CD4-positive, CD25-positive, alpha-beta regulatory T cell (primary cell): Measurements from ENCODE around the gene OPCML. TPM values are rescaled to one million over a fixed set of nuclear protein-coding genes. Genes with fewer than 3 reads are reported as not detected.

Experiments used
- ATAC-seq, 2 donors: fragments of 150-1000 bp; cut with Tn5 transposase; one replicate each; pipeline ENCODE4 v1.10.0; 2021; ENCODE audit warnings: low read depth in 2 of 2, moderate number of reproducible peaks in 2 of 2, moderate library complexity in 1 of 2
- DNase-seq, 3 donors: peaks; one replicate each; pipeline versions ENCODE4 v3.0.0 to v3.0.0-alpha.2; 2012 to 2022; ENCODE audit warnings: mixed read lengths in 1 of 3
- H3K27ac ChIP-seq: one replicate; pipeline ENCODE4 v1.7.0; 2013; ENCODE audit warnings: mild to moderate bottlenecking, low read length; ENCODE audit not compliant: insufficient read depth, poor library complexity, severe bottlenecking
- H3K27me3 ChIP-seq: one replicate; pipeline ENCODE4 v1.7.0; 2013; ENCODE audit warnings: low read length; ENCODE audit not compliant: control insufficient read depth, insufficient read depth
- H3K36me3 ChIP-seq: one replicate; pipeline ENCODE4 v1.7.0; 2013; ENCODE audit warnings: mild to moderate bottlenecking, low read length, moderate library complexity; ENCODE audit not compliant: control insufficient read depth, insufficient read depth
- H3K4me1 ChIP-seq: 2 replicates; pipeline ENCODE4 v1.7.0; 2013; ENCODE audit warnings: mild to moderate bottlenecking, low read length; ENCODE audit not compliant: insufficient read depth, control insufficient read depth, poor library complexity, severe bottlenecking
- H3K4me3 ChIP-seq: one replicate; pipeline ENCODE4 v1.7.0; 2013; ENCODE audit warnings: low read depth, mild to moderate bottlenecking, low read length, moderate library complexity
- H3K9me3 ChIP-seq, 2 experiments: 1 replicate in 1 of 2; 2 replicates in 1 of 2; pipeline ENCODE4 v1.7.0; 2013; ENCODE audit warnings: low read length in 2 of 2, mild to moderate bottlenecking in 1 of 2, moderate library complexity in 1 of 2; ENCODE audit not compliant: control insufficient read depth in 2 of 2
- H3K27ac Mint-ChIP-seq, 3 donors: one replicate each; pipeline ENCODE4 v1.8.0; 2020 to 2022; ENCODE audit warnings: mild to moderate bottlenecking in 3 of 3, mixed read lengths in 3 of 3, moderate library complexity in 2 of 3
- H3K27me3 Mint-ChIP-seq: one replicate; pipeline ENCODE4 v1.8.0; 2022; ENCODE audit warnings: mild to moderate bottlenecking, mixed read lengths
- H3K36me3 Mint-ChIP-seq: one replicate; pipeline ENCODE4 v1.8.0; 2020; ENCODE audit warnings: mixed read lengths
- H3K4me1 Mint-ChIP-seq, 4 donors: one replicate each; pipeline ENCODE4 v1.8.0; 2020 to 2022; ENCODE audit warnings: mixed read lengths in 4 of 4, mild to moderate bottlenecking in 1 of 4
- H3K4me3 Mint-ChIP-seq, 4 donors: one replicate each; pipeline ENCODE4 v1.8.0; 2020 to 2022; ENCODE audit warnings: mild to moderate bottlenecking in 4 of 4, mixed read lengths in 4 of 4, moderate library complexity in 3 of 4
- H3K9me3 Mint-ChIP-seq, 7 donors: one replicate each; pipeline ENCODE4 v1.8.0; 2020 to 2022; ENCODE audit warnings: mixed read lengths in 7 of 7, mild to moderate bottlenecking in 3 of 7, moderate library complexity in 2 of 7
- polyA plus RNA-seq, 4 donors: library from polyadenylated mRNA; unstranded; fragments of 300-500 nt; fragmentation: Illumina TruSeq; gene quantifications; one replicate each; pipeline ENCODE4 v1.2.3, GENCODE V29; 2021
- total RNA-seq: library from RNA; stranded (reverse); gene quantifications from one replicate; pipeline ENCODE4 v1.2.3, GENCODE V29; 2022

The OPCML gene
- total and polyA plus RNA-seq, 5 donors from 2014 or later: not detected

- no peak for DNase-seq
- Histone ChIP-seq H3K4me1 (no peaks in the 10 kb centered on the region), H3K4me3 (no peak overlapping the region), H3K36me3 (no peaks in the 10 kb centered on the region), H3K27ac (no peak overlapping the region), H3K9me3 (no peaks in the 10 kb centered on the region), H3K27me3 (no peaks in the 10 kb centered on the region)
- Mint-ChIP-seq H3K4me3 (no peak overlapping the region), H3K27me3 (peaks cover 4% of the 10 kb centered on the region), H3K27ac (no peak overlapping the region), H3K9me3 (peaks cover 0 to 5% (median 0%) of the 10 kb centered on the region in 7 donors), H3K36me3 (no peaks in the 10 kb centered on the region), H3K4me1 (no peaks in the 10 kb centered on the region)
- no peak for ATAC-seq
Measured at GRCh38 chr11:132933703-132934102, 598.6 kb downstream of the OPCML start.

GRCh38 chr11:132925825-132926469 is 606.4 kb downstream of the OPCML start:
- no peak overlapping the region for H3K27ac Mint-ChIP-seq

GRCh38 chr11:132921597-132921996 is 610.7 kb downstream of the OPCML start:
- no peaks in the 10 kb centered on the region for H3K4me1 ChIP-seq
- no peak overlapping the region for H3K4me3 ChIP-seq
- DNase-seq: no peak
- H3K27ac ChIP-seq: no peak overlapping the region
- H3K27me3 ChIP-seq: no peaks in the 10 kb centered on the region
- no peaks in the 10 kb centered on the region for H3K4me1 Mint-ChIP-seq
- H3K36me3 Mint-ChIP-seq: no peaks in the 10 kb centered on the region
- no peak overlapping the region for H3K4me3 Mint-ChIP-seq
- peaks cover 0 to 7% (median 0%) of the 10 kb centered on the region in 7 donors for H3K9me3 Mint-ChIP-seq
- peaks cover 4% of the 10 kb centered on the region for H3K27me3 Mint-ChIP-seq
- no peak for ATAC-seq
- H3K9me3 ChIP-seq: no peaks in the 10 kb centered on the region
- no peak overlapping the region for H3K27ac Mint-ChIP-seq
- H3K36me3 ChIP-seq: no peaks in the 10 kb centered on the region

More at GRCh38 chr11:132925825-132926469, 606.4 kb downstream of the OPCML start:
- DNase-seq (no peak), ATAC-seq (no peak)
- Histone ChIP-seq H3K36me3 (no peaks in the 10 kb centered on the region), H3K27me3 (no peaks in the 10 kb centered on the region), H3K4me1 (no peaks in the 10 kb centered on the region), H3K27ac (no peak overlapping the region), H3K9me3 (no peaks in the 10 kb centered on the region), H3K4me3 (no peak overlapping the region)
- Mint-ChIP-seq H3K4me1 (no peaks in the 10 kb centered on the region), H3K4me3 (no peak overlapping the region), H3K9me3 (peaks cover 0 to 7% (median 1%) of the 10 kb centered on the region in 7 donors), H3K27me3 (peaks cover 8% of the 10 kb centered on the region), H3K36me3 (no peaks in the 10 kb centered on the region)

GRCh38 chr11:132920451-132921096 is 611.7 kb downstream of the OPCML start:
- peaks cover 0 to 7% (median 0%) of the 10 kb centered on the region in 7 donors for H3K9me3 Mint-ChIP-seq
- DNase-seq (no peak), ATAC-seq (no peak)
- H3K27me3 ChIP-seq: no peaks in the 10 kb centered on the region
- H3K36me3 ChIP-seq: no peaks in the 10 kb centered on the region
- no peak overlapping the region for H3K27ac ChIP-seq
- H3K4me3 ChIP-seq: no peak overlapping the region
- no peaks in the 10 kb centered on the region for H3K4me1 ChIP-seq
- no peaks in the 10 kb centered on the region for H3K36me3 Mint-ChIP-seq
- H3K4me1 Mint-ChIP-seq: no peaks in the 10 kb centered on the region
- H3K27me3 Mint-ChIP-seq: peaks cover 9% of the 10 kb centered on the region
- H3K9me3 ChIP-seq: no peaks in the 10 kb centered on the region
- no peak overlapping the region for H3K27ac Mint-ChIP-seq
- H3K4me3 Mint-ChIP-seq: no peak overlapping the region

- H3K4me1 ChIP-seq: no peaks in the 10 kb centered on the region
- H3K27ac ChIP-seq: no peak overlapping the region
- peaks cover 4% of the 10 kb centered on the region for H3K27me3 Mint-ChIP-seq
- no peaks in the 10 kb centered on the region for H3K36me3 ChIP-seq
- no peaks in the 10 kb centered on the region for H3K36me3 Mint-ChIP-seq
- H3K4me3 ChIP-seq: no peak overlapping the region
- H3K9me3 ChIP-seq: no peaks in the 10 kb centered on the region
- no peaks in the 10 kb centered on the region for H3K4me1 Mint-ChIP-seq
- DNase-seq (no peak), ATAC-seq (no peak)
- peaks cover 0 to 4% (median 2%) of the 10 kb centered on the region in 7 donors for H3K9me3 Mint-ChIP-seq
- no peaks in the 10 kb centered on the region for H3K27me3 ChIP-seq
- H3K27ac Mint-ChIP-seq: peak overlapping the region in 1 of 3 donors; percentile 25
- no peak overlapping the region for H3K4me3 Mint-ChIP-seq
Measured at GRCh38 chr11:132914600-132914999, 617.7 kb downstream of the OPCML start.

GRCh38 chr11:132913886-132914285 is 618.4 kb downstream of the OPCML start:
- Mint-ChIP-seq H3K9me3 (peaks cover 0 to 4% (median 2%) of the 10 kb centered on the region in 7 donors), H3K4me3 (no peak overlapping the region), H3K36me3 (no peaks in the 10 kb centered on the region), H3K4me1 (no peaks in the 10 kb centered on the region), H3K27ac (peak overlapping the region in 1 of 3 donors; percentile 25), H3K27me3 (peaks cover 4% of the 10 kb centered on the region)
- H3K4me1 ChIP-seq: no peaks in the 10 kb centered on the region
- no peak for ATAC-seq
- no peaks in the 10 kb centered on the region for H3K27me3 ChIP-seq
- no peaks in the 10 kb centered on the region for H3K36me3 ChIP-seq
- H3K9me3 ChIP-seq: no peaks in the 10 kb centered on the region
- no peak overlapping the region for H3K27ac ChIP-seq
- no peak for DNase-seq
- no peak overlapping the region for H3K4me3 ChIP-seq

GRCh38 chr11:132913295-132913694 is 619.0 kb downstream of the OPCML start:
- Histone ChIP-seq H3K9me3 (no peaks in the 10 kb centered on the region), H3K4me1 (no peaks in the 10 kb centered on the region), H3K27ac (no peak overlapping the region), H3K36me3 (no peaks in the 10 kb centered on the region), H3K4me3 (no peak overlapping the region), H3K27me3 (no peaks in the 10 kb centered on the region)
- Mint-ChIP-seq H3K4me1 (no peaks in the 10 kb centered on the region), H3K9me3 (peaks cover 0 to 5% (median 2%) of the 10 kb centered on the region in 7 donors), H3K27me3 (peaks cover 4% of the 10 kb centered on the region), H3K27ac (no peak overlapping the region), H3K4me3 (no peak overlapping the region), H3K36me3 (no peaks in the 10 kb centered on the region)
- ATAC-seq: no peak
- DNase-seq: no peak

GRCh38 chr11:132911186-132911585 is 621.1 kb downstream of the OPCML start:
- DNase-seq: no peak
- Mint-ChIP-seq H3K4me1 (no peaks in the 10 kb centered on the region), H3K27ac (no peak overlapping the region), H3K27me3 (peaks cover 1% of the 10 kb centered on the region), H3K4me3 (no peak overlapping the region), H3K36me3 (no peaks in the 10 kb centered on the region), H3K9me3 (peaks cover 0 to 6% (median 2%) of the 10 kb centered on the region in 7 donors)
- ATAC-seq: no peak
- H3K27ac ChIP-seq: no peak overlapping the region
- H3K9me3 ChIP-seq: no peaks in the 10 kb centered on the region
- no peak overlapping the region for H3K4me3 ChIP-seq
- no peaks in the 10 kb centered on the region for H3K27me3 ChIP-seq
- H3K4me1 ChIP-seq: no peaks in the 10 kb centered on the region
- H3K36me3 ChIP-seq: no peaks in the 10 kb centered on the region
